Retina (tissue), 1 donor: ENCODE data around the gene SLC10A1.
"Not testable (repeated sequence)": the region's sequence is repeated elsewhere in the genome, so short reads cannot be mapped to it uniquely, and the experiment has no call there.

ENCODE experiments used
- DNase-seq: peaks from one replicate; pipeline ENCODE4 v3.0.0-alpha.2; 2016

Gene SLC10A1

DNA sequence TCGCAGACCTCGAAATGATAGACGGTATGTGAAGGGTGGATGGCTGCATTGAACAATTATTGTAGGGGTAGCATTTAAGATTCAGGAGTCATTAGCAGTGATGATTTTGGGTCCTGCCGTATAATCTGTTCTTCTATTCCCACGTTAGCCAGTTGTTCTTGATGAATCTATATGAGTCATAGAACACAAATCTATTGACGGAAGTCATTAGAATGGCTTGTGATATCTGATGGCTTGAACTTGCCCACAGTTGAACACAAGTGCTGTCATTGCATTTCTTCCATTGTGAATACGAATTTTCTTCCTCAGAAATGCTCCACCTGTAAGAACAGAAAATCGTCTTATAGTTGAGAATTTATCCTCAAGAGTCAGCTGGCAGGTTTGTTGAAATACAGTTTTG lies 28.2 kb downstream of the SLC10A1 start:
- no peak for DNase-seq

DNA sequence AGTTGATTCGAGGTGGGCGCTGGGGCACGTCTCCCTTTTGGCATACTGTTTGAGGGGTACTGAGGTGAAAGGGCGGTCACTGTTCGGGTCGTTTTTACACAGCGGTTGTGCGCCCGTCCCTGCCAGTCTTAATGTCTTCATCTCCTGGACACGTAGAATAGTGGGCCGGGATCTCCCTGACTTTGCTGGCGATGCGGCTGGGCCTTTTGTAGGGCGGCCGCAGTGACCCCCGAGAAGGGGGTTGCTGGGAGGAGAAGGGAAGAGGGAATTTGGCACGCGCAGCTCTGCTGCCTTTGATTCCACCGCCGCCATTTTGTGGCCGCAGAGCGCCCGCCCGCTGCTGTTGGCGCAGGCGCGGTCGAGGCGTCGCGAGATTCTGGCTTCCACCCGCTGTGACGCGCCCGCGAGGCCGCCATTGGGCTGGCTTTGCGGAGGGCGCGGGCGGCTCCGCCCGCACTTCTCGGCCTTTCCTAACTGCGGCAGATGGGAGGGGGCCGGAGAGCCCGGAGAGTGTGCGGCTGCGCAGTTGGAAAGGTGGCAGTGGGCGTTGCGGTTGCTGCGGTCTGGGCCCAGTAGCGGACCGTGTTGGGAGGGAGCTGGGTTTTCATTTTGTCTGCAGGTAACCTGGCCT lies 29.6 kb downstream of the SLC10A1 start:
- peak; percentile 97 for DNase-seq

DNA sequence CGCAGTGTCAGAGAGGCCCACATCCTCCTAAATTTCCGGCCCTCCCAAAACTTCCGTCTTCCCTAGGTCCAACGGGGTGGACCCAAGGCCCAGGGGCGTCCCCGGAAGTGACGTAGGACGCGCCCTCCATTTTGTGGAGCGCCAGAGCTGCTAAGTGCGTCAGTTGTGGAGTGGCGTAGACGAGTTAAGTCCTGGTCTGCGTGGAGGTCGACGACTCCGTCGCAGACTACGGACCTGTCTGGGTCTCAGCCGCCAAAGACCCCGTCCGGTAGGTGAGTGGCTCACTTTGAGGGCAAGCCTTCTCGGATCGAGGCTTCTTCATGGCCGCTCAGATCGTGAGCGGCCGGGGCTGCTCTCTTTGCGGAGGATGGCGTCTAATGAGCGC lies 30.1 kb downstream of the SLC10A1 start, which contains the start of gene SRSF5:
Gene SRSF5 (plus strand): TSS at position 159 of the 385 bp plus-strand sequence. CDS start 1,015 bp downstream, outside the sequence.
- DNase-seq: peak; percentile 98

DNA sequence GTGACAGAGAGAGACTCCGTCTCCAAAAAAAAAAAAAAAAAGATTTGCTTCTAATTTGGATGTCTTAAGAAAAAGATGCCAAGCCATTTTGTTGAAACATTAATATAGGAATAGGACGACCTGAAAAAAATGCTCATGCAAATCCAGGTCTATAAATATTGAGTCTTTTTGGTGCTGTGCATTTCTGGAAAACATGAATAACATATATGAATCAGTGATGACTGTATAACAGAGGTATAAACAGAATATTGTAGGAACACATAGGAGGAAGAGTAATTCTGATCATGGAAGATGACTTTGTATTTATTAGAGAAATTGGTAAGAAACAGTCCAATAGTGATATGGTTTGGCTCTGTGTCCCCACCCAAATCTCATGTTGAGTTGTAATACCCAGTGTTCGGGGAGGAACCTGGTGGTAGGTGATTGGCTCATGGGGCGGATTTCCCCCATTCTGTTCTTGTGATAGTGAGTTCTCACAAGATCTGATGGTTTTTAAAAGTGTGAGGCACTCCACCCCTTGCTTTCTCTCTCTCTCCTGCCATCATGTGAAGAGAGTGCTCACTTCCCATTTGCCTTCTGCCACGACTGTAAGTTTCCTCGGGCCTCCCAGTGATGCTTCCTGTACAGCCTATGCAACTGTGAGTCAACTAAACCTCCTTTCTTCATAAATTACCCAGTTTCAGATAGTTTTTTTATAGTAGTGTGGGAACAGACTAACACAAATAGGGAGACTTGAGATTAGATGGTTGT lies 33.1 kb downstream of the SLC10A1 start:
- no peak for DNase-seq

DNA sequence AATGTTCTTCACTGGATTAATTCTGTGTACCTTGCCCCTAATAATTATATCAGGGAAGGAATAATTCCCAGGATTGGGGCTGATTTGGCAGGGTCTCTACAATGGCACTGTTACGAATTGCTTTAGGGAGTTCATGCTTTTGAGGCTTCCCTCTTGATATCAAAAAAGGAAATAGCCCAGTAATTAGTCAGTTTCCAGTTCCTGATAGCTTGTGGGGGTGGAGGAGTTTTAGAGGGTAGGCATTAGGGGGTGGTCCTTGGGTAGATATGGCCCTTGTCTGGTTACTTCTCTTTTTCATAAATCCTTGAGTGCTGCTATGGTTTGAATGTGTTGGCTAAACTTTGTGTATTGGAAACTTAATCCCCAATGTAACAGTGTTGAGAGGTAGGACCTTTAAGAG lies 36.2 kb downstream of the SLC10A1 start:
- DNase-seq: no peak

DNA sequence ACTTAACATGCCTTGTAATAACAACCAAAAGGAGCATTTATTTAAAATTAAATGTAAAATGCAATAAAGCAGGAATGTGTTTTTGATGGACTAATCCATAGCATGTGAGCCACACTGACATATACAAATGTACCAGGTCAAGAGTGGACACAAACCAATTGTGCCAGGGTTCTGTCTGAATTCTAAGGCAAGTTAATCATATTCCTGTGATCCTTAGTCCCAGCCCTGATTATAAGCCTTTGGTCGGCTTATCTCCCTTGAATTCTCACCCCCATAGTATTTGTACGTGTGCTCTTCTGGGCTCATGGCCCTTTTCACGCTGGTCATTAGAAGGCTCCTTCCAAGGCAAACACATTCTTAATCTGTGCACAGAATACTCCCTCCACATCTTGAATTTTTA lies 40.7 kb downstream of the SLC10A1 start:
- DNase-seq: no peak

DNA sequence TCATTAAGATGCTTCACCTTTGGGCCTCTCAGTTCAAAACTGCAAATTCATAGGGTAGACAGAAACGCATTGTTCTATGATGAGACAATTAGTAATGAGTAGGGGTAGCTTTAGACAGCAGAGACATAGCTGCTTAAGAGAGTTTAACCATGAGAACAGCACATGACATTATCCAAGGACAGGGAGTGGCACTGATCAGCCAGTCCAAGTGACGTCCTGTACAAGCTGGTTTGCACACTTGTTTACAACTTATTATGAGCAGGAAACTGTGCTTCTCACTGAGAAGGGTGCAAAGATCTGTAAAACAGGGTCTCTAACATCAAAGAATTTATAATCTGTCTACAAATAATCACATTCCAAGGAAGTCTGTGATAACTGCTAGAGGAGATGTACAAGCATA lies 41.3 kb downstream of the SLC10A1 start:
- no peak for DNase-seq

DNA sequence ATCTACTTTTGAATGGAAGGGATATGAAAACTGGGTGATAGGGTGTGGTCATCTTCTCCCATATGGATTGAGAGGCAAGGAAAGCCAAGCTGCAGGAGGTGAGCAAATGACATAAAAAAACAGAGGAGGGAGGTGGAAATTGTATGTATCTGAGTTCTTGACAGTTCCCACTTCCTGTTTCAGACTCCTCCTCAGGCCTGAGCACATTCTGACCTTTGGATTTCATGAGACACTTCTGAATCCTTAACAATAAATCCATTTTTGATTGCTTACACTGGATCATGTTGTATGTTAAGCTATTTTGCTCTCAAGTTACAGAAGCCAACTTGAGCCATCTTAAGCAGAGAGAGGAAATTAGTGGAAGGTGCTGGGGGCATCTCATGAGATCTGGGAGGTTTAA lies 41.7 kb downstream of the SLC10A1 start:
- no peak for DNase-seq

DNA sequence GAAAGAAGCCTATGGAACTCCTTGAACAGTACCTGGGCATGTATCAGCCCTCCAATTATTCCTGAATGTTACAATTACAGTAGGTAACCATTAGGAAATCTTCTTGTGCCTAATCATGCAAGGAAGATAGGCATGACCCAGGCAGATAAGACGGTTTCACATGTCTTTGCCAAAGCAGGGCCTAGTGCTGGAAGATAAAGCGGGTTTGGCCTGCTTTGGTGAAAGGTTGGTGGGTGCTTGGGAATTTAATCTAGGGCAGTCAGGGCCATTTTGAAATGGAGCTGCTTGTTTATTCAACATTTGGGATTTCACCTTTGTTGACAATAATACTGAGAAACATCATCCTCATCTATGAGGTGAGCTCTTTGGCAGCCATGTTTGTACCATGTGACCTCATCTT lies 42.6 kb downstream of the SLC10A1 start:
- DNase-seq: no peak

DNA sequence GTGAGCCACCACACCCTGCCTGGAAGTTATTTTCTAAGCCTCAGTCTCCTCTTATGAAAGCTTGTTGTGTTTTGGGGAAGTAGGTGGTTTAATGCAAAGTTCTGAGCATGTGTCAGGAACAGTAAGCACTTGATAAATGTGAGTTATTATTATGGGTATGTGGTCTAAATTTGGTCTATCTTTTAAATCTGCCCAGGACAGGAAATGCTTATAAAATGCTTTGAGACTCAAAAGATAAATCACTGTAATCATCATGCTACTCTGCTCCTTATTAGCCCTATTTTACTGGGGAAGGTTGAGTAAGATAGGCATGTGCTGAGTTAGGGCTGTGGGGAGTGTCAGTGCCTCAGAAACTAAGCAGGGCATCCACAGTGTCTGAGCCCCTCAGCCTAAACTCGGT lies 43.2 kb downstream of the SLC10A1 start:
- DNase-seq: no peak

DNA sequence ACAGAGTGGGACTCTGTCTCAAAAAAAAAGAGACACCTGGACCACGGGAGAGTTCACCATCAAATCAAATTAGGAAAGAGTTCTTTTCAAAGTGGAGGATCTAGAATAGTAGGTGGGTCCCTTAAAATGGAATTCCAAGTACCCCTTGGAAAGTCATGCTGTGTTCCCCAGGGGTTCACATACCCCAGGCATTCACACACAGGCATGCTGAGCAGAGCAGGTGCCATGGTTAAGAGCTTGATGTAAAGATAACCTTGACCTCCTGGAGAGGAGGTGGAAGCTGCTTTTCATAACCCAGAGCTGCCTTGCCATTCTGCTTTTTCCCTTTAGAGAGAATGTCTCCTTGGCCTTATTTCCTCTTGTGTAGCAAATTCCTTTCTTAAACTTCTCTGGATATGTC lies 44.3 kb downstream of the SLC10A1 start:
- DNase-seq: no peak

DNA sequence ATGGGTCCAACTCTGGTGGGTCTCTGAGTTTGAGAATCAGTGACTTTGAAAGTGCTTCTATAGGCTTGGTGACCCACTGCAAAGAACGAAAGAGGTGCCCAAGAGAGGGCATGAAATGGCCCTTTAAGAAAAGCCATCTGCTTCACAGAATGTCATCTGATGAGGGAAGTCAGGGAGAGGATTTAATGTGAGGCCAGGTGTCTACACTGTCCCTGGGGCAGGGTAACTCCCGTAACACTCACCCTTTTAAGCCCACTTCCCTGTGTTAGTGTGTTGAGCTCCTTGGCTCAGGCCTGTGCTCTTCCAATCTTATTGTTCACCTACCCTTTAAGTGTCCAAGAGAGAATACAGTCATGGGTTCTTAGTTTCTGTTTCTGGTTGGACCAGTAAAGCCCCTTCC lies 46.5 kb downstream of the SLC10A1 start:
- no peak for DNase-seq

DNA sequence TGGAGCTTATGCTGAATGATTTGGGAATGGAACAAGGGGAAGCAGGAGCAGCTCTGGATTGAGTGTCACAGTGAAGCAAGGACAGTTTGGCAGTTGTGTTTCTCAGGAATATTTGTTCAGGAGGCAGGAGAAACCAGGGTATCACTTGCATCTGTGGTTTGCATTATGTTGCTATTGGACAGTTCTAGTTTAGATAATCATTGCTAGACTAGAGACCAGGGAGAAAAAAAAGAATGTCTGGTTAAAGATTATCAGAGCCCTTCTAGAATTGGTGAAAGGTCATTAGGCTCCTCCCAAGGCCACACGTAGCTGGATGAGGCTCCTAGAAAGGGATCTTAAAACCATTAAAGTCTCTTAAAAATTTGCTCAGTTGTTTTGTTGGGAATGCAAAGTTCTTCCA lies 47.1 kb downstream of the SLC10A1 start:
- no peak for DNase-seq

DNA sequence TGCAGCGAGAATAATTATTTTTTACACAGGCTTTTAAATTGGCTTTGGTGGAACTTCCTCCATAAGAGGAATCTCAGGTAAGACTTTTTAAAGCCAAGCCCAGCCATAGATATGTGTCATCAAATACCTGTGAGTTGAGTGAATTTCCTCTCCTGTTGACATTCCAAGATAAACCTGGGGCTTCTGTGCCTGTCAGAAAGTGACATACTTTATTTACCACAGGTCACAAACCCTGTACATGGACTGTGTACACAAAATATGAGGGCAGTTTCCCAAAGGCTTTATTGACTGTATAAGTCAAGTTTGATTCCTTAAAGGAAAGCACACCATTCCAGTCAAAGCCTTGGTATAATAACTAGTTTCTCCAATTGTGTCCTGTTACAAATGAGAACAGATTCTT lies 56.0 kb downstream of the SLC10A1 start:
- DNase-seq: no peak

DNA sequence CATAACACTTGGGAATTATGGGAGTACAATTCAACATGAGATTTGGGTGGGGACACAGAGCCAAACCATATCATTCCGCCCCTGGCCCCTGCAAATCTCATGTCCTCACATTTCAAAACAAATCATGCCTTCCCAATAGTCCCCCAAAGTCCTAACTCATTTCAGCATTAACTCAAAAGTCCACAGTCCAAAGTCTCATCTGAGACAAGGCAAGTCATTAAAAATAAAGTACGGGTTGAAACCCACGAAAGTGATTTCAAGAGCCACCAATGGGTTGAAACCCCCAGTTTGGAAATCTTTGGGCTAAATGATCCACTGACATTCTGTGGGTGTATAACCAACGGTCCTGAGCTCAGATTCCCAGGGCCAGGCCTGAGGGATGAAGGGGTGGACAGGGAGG lies 60.6 kb downstream of the SLC10A1 start:
- not testable (repeated sequence) for DNase-seq

DNA sequence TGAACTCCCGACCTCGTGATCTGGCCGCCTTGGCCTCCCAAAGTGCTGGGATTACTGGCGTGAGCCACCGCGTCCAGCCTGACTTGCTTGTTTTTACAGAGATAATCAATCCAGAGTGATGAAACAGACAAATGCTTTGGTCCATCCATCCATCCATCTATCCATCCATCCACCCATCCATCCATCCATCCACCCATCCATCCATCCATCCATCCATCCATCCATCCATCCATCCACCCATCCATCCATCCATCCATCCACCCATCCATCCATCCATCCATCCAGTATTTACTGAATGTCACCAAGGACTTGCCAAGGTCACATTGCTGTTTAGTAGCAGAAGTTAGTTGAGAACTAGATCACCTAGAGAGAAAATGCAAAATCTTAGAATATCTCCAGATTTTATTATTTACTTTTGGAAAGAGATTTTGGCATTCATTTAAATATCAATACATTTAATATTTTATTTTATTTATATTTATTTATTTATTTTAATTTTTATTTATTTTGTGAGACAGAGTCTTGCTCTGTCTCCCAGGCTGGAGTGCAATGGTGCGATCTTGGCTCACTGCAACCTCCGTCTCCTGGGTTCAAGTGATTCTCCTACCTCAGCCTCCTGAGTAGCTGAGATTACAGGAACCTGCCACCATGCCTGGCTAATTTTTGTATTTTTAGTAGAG lies 65.0 kb downstream of the SLC10A1 start:
- not testable (repeated sequence) for DNase-seq

DNA sequence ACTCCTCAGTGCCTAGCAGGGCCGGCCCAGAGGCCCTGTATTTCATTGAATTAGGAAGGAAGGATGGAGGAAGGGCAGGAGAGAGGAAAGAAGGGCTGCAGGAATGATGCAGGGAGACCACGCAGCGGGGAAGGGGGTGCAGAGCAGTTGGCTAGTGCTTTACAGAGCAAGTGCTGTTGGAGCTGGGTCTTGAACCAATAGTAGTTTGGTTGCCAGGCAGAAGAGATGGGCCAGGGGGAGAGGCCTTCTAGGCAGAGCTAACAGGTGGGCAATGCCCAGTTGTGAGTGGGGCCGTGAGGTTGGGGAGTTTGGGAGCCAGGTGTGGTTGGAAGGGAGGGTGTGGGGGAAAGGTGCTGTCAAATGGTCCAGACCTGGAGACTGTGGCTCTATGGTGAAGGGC lies 69.2 kb downstream of the SLC10A1 start:
- DNase-seq: no peak

DNA sequence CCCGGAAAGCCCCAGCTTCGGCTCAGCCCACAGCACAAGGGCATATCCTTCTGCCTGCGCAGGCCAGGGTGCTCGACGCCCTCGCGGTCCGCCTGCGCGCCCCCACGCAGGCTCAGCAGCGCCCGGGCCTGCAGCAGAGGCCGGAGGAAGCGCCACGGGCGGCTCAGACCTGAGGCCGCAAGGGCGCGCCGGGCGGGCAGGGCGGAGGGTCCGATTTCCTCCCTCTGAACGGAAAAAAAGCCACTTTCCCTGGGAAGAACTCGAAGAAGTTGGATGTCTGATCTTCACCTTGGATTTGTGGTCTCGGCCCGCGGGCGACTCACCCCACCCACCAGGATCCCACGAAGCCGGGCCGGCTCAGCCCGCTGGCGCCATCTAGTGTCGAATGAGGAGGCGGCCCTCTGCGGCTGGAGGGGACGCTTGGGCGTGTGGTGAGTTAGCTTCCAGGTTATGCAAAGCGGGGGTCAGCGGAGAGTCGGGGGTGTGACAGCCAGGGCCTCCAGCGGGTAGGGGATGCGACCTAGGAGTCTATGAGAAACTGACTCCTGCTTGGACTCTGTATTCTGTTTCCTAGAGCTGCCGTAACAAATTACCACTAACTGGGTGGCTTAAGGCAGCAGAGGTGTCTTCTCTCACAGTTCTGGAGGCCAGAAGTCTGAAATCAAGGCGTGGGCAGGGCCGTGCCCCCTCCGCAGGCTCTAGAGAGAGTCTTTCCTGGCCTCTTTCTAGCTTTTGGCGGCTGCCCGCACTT lies 70.1 kb downstream of the SLC10A1 start:
- DNase-seq: peak; percentile 94
